ENCODE measurements around the gene RAVER2.

RAVER2 gene

GRCh38 chr1:64849942-64850341, 105.1 kb downstream of the RAVER2 start:
- no peak overlapping the region for H3K4me3 ChIP-seq (ENCODE audit: low read depth in 1 of 2, low read length in 1 of 2)
- no peaks in the 10 kb centered on the region for H3K4me1 ChIP-seq (ENCODE audit: control insufficient read depth in 1 of 2, insufficient read depth in 1 of 2, low read depth in 1 of 2, low read length in 1 of 2)
- TF ChIP-seq, protein P1, sequence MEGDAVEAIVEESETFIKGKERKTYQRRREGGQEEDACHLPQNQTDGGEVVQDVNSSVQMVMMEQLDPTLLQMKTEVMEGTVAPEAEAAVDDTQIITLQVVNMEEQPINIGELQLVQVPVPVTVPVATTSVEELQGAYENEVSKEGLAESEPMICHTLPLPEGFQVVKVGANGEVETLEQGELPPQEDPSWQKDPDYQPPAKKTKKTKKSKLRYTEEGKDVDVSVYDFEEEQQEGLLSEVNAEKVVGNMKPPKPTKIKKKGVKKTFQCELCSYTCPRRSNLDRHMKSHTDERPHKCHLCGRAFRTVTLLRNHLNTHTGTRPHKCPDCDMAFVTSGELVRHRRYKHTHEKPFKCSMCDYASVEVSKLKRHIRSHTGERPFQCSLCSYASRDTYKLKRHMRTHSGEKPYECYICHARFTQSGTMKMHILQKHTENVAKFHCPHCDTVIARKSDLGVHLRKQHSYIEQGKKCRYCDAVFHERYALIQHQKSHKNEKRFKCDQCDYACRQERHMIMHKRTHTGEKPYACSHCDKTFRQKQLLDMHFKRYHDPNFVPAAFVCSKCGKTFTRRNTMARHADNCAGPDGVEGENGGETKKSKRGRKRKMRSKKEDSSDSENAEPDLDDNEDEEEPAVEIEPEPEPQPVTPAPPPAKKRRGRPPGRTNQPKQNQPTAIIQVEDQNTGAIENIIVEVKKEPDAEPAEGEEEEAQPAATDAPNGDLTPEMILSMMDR (IDR thresholded peaks at IDR 0.05): no peak
- no peak overlapping the region for H3K27ac ChIP-seq
- peaks cover 100% of the 10 kb centered on the region for H3K36me3 ChIP-seq
- no peaks in the 10 kb centered on the region for H3K27me3 ChIP-seq
- no peaks in the 10 kb centered on the region for H3K9me3 ChIP-seq

DNA sequence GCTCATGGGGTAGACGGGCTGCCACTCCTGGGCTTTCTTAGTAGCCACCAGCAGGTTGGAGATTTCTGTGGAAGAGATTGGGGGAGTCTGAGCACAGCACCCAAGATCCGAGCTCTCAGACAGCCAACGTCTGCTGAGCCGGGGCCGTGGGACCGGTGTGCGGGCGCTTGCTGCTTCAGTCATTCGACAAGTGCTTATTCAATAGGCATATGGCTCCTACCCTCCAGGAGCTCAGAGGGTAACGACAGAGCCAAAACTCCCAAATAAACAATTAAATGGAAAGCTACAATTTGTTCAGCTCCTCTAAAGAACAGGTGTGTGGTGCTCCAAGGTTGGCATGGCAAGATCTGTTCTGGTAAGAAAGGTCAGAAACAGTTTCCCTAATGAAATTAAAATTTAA, 106.0 kb downstream of the RAVER2 start:
- Histone ChIP-seq H3K4me1 (ENCODE audit: control insufficient read depth in 1 of 2, insufficient read depth in 1 of 2, low read depth in 1 of 2, low read length in 1 of 2) (no peaks in the 10 kb centered on the region), H3K36me3 (peaks cover 100% of the 10 kb centered on the region), H3K27me3 (no peaks in the 10 kb centered on the region), H3K27ac (no peak overlapping the region), H3K4me3 (ENCODE audit: low read depth in 1 of 2, low read length in 1 of 2) (no peak overlapping the region), H3K9me3 (no peaks in the 10 kb centered on the region)
- TF ChIP-seq, protein P1 (IDR thresholded peaks at IDR 0.05): no peak

- H3K36me3 ChIP-seq: peaks cover 100% of the 10 kb centered on the region
- TF ChIP-seq, protein P1 (IDR thresholded peaks at IDR 0.05): no peak
- no peak overlapping the region for H3K4me3 ChIP-seq (ENCODE audit: low read depth in 1 of 2, low read length in 1 of 2)
- H3K9me3 ChIP-seq: no peaks in the 10 kb centered on the region
- H3K27ac ChIP-seq: peak overlapping the region; percentile 19
- peaks cover 5% of the 10 kb centered on the region in 2 experiments for H3K4me1 ChIP-seq (ENCODE audit: control insufficient read depth in 1 of 2, insufficient read depth in 1 of 2, low read depth in 1 of 2, low read length in 1 of 2)
- H3K27me3 ChIP-seq: no peaks in the 10 kb centered on the region
Measured at GRCh38 chr1:64851664-64852063, 106.8 kb downstream of the RAVER2 start.

DNA sequence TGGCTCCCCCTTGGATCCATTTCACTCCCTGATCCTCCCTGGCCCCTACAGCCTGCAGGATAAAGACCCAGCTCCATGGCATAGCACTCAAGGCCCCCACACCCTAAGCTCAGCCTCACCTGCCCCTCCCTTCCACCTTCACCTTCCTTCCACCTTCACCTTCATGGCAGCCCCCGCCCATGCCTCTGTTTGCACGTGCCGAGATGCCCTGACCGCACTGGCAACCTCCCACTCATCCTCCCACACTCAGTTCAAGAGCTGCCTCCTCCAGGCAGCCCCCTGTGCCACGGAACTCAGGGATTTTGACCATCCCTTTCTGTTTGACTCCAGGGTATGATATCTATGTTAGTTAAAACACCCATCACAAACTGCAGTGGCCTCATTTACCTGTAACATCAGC, 109.8 kb downstream of the RAVER2 start:
- Histone ChIP-seq H3K4me1 (ENCODE audit: control insufficient read depth in 1 of 2, insufficient read depth in 1 of 2, low read depth in 1 of 2, low read length in 1 of 2) (peaks cover 10 to 11% of the 10 kb centered on the region in 2 experiments), H3K27me3 (no peaks in the 10 kb centered on the region), H3K36me3 (peaks cover 100% of the 10 kb centered on the region), H3K9me3 (no peaks in the 10 kb centered on the region), H3K4me3 (ENCODE audit: low read depth in 1 of 2, low read length in 1 of 2) (no peak overlapping the region), H3K27ac (no peak overlapping the region)
- TF ChIP-seq, protein P1 (IDR thresholded peaks at IDR 0.05): no peak

- no peak overlapping the region for H3K4me3 ChIP-seq (ENCODE audit: low read depth in 1 of 2, low read length in 1 of 2)
- TF ChIP-seq, protein P1 (IDR thresholded peaks at IDR 0.05): no peak
- peaks cover 10 to 11% of the 10 kb centered on the region in 2 experiments for H3K4me1 ChIP-seq (ENCODE audit: control insufficient read depth in 1 of 2, insufficient read depth in 1 of 2, low read depth in 1 of 2, low read length in 1 of 2)
- H3K36me3 ChIP-seq: peaks cover 98% of the 10 kb centered on the region
- H3K9me3 ChIP-seq: no peaks in the 10 kb centered on the region
- H3K27me3 ChIP-seq: no peaks in the 10 kb centered on the region
- H3K27ac ChIP-seq: no peak overlapping the region
Measured at GRCh38 chr1:64855557-64855956, 110.7 kb downstream of the RAVER2 start.

DNA sequence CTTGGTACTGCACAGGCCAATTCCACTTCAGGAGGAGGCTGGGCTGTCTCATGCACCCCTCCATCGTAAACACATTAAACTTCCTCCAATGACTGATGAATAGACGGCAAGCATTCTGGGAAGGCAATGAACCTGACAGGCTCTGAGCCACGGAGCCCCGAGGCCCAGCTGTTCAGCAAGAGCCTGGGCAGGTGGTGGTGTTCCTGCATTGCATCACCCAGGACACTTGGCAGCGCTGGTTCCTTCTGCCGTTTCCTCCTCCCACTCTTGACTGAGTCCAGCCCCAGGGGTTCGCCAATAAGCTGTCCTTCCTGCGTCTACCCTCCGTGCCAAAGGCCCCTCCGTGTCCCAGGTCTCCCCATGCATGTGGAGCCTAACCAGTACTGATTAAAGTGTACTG, 111.7 kb downstream of the RAVER2 start:
- Histone ChIP-seq H3K4me3 (ENCODE audit: low read depth in 1 of 2, low read length in 1 of 2) (no peak overlapping the region), H3K27me3 (no peaks in the 10 kb centered on the region), H3K36me3 (peaks cover 96% of the 10 kb centered on the region), H3K27ac (peak overlapping the region; percentile 55), H3K9me3 (no peaks in the 10 kb centered on the region), H3K4me1 (ENCODE audit: control insufficient read depth in 1 of 2, insufficient read depth in 1 of 2, low read depth in 1 of 2, low read length in 1 of 2) (peaks cover 10 to 11% of the 10 kb centered on the region in 2 experiments)
- TF ChIP-seq, protein P1 (IDR thresholded peaks at IDR 0.05): no peak
